ENCODE data around the gene DLG5.

The DLG5 gene

DNA sequence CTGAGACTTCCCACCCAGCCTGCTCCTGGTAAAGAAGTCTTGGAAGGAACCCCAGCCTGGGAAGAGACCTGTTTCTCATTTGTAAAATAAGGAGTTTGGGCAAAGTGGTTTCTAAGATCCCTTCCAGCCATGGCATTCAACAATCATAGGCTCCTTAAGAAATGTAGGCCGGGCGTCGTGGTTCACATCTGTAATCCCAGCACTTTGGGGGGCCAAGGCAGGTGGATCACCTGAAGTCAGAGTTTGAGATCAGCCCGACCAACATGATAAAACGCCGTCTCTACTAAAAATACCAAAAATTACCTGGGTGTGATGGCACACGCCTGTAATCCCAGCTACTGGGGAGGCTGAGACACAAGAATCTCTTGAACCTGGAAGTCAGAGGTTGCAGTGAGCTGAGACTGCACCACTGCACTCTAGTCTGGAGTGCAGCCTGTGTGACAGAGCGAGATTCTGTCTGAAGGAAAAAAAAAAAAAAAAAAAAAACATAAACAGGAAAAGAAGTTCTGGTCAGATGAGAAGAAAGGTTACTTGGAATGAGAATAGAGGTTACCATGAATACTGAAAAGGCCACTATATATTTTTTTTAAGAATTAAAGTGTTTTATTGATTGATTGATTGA lies 15.9 kb downstream of the DLG5 start:
- DNase-seq, result no peak

DNA sequence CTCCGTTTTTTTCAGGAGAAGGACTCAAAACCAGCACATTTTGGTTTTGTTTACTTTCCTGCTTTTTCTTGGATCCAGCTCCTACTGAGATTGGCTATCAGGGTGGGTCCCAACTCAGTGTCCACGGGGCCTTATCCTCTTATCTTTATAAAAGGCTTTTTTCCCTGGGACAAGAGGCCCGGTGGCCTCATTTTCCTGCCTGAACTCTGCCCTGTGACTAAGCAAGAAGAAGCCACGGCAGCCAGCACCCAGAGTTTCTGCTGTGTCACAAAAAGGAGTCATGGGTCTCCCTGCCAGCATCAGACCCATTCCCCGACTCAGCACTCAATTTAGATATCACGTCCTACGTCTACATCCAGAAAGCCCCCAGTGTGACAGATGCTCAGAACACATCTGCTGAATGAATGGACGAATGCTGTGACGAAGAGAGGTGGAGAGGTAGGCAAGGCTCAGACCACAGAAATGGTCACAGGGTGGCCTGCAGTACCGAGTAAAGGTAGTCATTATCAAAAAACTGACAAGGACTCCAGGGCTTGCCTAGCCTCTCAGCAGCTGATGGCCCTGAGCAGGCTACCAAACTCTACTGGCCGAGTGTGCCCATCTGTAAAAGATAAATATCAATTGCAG lies 16.7 kb downstream of the DLG5 start:
- DNase-seq, result no peak

DNA sequence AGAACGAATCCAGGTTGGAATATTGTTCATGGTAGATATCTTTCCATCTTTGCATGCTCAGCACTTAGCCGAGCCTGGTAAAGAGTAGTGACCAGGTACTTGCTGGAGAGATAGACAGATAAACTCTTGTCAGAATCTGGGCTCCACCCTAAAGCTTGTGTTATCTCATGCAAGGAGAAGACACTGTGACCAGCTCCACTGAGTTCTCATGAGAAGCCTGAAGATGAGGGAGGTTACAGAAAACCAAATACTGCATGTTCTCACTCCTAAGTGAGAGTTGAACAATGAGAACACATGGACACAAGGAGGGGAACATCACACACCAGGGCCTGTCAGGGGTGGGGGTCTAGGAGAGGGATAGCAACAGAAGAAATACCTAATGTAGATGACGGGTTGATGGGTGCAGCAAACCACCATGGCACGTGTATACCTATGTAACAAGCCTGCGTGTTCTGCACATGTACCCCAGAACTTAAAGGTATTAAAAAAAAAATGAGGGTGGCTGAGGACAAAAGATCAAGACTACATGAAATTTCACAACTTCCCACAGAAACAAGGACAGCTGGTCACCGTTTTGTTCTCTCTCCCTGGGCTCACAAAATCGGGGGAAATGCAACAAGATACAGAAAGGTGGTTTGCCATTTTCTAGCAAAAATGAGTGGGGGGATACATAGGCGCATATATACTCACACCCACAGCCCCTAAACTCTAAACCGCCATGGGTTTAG lies 17.4 kb downstream of the DLG5 start:
- DNase-seq, result no peak

DNA sequence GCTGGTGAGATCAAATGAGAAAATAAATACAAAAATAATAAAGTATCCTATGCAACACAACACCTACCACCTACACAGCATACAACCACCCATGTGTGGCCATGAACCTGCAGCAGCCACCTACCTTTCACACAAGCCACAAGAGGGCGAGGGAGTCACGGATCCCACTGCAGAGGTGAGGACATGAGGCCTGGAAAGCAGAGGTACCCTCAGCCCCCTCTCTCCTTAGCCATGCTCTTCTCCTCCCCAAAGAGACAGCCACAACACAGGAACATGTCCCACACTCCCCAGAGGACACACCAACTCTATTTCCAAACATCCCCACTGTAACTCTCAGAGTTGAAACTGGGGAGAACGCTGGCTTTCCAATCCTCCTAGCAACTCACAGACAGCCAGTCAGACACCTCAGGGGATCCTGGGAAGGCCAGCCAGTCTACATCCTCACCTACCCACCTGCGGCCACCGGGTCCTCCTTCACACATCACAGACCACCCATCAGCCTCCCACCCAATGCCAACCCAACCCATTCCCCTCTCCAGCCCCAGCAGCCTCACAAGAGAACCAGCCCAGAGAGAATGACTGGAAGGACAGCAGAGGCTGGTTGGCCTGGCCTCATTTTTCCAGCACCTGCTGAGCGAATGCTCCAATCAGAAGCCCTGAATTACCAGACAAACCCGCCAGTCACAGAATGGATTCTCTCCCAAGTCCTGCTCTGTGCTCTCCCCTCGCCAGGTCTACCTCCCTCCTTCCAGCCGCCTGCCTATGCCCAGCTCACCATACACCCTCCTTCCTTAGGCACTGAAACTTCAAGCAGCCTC lies 18.4 kb downstream of the DLG5 start:
- no peak for DNase-seq

DNA sequence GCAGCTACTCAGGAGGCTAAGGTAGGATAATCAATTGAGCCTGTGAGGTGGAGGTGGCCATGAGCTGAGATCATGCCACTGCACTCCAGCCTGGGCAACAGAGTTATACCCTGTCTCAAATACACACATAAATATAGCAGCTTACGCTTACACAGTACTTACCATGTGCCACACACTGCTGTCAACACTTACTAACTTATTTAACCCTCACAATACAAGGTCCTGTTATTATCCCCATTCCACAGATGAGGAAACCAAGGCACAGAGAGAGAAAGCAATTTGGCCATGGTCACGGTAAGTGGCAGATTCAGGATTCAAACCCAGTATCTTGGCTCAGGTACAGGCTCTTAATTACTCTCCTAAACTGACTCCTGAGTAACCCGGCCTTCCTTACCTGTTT lies 19.1 kb downstream of the DLG5 start:
- DNase-seq, result no peak

DNA sequence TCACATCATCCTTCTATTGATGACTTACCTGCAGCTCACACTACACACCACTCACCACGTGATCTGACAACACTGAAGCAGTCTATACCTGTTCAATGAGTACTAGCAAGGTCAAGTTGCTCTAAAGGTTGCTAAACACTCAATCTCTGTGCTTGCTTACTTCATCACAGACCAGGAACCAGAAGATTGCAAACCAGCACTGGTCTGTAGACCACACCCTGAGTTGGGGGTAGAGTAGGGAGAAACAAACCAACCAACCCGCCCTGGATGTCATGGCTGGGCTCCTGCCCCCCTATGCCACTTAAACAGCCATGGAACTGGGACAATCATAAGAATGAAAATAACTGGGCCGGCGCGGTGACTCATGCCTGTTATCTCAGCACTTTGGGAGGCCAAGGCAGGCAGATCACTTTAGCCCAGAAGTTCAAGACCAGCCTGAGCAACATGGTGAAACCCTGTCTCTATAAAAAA lies 19.6 kb downstream of the DLG5 start:
- DNase-seq, result no peak

DNA sequence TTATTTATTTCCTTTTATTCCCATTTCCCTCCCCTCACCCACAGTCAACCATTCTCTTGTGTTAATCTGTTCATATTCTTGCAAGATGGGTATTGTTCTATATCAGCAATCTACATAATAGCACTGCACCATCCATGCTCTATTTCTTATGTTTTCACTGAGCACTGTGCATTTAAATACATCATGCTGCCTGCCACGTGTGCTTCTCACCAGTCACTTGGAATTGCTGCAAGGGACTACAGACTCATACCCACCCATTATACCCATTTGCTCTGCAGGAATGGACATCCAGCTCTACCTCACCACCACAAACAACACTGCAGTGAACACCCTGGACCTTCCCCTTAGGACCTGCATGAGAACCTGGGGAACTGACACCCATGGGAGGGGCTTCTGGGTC lies 20.8 kb downstream of the DLG5 start:
- DNase-seq, result no peak

DNA sequence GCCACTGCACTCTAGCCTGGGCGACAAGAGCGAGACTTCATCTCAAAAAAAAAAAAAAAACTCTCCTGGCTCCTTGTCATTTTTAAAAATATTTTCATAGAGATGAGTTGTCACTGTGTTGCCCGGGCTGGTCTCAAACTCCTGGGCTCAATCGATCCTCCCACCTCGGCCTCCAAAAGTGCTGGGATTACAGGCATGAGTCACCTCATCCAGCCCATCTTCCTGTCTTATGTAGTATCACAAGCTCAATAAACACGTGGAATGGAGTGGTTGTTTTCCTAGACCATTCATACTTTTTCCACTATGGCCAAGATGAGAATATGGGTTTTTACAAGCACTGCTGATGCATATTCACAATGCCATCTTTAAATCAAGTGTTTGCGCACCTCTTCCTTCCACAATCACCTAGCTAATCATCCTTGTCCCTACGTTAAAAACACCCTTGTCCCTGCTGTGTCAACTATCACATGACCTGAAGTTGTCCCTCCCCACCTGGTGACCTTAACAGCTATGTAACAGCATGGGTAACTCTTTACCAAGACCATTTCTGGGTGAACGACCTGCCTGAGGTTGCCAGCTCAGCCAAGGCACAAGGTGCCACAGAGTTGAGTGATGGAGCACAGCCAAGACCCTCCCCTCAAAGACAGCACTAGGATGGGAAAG lies 21.3 kb downstream of the DLG5 start:
- DNase-seq, result no peak

DNA sequence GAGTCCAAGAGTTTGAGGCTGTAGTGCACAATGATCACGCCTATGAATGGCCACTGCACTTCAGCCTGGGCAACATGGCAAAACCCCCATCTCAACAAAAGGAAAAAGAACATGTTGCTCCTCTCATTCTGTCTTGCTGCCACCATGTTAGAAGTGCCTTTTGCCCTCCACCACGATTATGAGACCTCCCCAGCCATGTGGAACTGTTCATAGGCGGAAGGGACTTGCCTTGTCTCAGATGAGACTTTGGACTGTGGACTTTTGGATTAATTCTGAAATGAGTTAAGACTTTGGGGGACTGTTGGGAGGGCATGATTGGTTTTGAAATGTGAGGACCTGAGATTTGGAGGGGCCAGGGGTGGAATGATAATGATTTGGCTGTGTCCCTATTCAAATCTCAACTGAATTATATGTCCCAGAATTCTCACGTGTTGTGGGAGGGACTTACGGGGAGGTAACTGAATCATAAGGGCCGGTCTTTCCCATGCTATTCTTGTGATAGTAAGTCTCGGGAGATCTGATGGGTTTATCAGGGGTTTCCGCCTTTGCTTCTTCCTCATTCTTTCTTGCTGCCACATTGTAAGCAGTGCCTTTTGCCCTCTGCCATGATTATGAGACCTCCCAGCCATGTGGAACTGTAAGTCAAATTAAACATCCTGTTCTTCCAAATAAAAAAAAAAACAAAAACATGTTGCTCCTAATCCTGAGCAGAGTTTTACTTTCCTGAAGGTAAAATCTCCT lies 22.3 kb downstream of the DLG5 start:
- DNase-seq, result no peak

DNA sequence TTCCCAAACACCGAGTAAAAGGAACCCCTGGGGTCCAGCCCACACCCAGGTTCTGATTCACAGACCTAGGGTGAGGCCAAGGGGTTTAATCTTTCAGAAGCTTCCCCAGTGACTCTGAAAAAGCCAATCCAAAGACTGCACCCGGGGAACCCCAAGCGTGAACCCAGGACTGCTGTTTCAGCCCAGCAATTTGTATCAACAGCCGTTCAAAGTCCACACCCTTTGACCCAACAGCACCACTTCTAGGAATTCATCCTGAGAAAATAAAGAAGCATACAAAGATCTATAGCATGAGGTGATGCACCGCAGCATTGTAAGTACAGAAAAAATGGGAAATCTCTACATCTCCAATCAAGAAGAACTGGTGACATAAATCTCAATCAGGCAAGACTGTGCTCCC lies 24.4 kb downstream of the DLG5 start:
- no peak for DNase-seq

DNA sequence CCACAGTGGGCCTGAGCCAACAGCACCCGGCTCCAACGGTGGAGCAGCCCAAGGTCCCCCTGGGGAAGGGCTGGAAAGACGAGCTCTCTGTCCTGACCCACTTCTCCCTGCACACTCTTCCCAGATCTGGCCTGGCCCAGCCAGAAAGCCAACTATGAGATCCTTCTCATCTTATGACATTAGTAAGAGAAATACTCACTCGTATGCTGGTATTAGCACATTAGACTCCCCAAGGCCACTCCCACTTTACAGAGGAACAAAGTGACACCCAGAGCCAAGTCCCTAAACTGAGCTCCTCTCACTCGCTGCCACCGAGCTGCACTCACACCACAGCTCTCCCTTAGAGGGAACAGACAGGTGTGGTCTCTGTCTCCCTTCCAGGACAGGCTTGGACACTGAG lies 24.8 kb downstream of the DLG5 start:
- no peak for DNase-seq

DNA sequence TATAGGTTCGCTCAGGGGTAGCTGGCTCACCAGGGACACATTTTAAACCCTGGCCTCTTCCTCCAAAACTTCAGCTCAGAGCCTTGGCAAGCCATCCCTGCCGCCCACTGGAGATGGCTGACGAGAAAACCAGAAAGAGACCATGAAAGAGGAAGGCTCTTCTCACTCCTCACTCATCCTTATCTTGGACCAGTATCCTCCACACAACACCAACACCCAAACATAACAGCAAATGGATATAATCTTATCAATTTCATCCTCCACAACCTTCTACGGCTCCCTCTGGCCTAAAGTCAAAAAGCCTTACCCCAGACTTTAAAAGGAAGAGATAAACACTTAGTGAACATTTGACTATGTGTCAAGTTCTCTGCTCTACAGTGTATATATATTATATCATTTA lies 26.9 kb downstream of the DLG5 start:
- no peak for DNase-seq

DNA sequence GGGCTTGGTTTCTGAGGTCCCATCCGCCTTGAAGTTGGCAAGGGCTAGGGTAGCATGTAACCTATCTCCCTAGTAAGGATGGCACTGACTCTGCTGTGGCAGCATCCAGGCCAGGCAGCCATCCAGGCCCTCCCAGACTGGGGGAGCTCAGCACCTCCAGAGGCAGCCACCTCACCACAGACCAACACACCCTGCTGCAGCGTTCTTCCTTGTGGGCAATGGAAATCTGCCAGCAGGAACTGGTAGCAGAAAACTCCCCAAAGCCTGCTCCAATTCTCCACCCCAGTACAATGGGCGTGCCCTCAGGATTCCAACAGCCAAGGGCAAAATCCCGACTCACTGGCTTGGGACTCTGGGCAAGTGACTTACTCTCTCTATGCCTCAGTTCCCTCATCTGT lies 27.5 kb downstream of the DLG5 start:
- no peak for DNase-seq

DNA sequence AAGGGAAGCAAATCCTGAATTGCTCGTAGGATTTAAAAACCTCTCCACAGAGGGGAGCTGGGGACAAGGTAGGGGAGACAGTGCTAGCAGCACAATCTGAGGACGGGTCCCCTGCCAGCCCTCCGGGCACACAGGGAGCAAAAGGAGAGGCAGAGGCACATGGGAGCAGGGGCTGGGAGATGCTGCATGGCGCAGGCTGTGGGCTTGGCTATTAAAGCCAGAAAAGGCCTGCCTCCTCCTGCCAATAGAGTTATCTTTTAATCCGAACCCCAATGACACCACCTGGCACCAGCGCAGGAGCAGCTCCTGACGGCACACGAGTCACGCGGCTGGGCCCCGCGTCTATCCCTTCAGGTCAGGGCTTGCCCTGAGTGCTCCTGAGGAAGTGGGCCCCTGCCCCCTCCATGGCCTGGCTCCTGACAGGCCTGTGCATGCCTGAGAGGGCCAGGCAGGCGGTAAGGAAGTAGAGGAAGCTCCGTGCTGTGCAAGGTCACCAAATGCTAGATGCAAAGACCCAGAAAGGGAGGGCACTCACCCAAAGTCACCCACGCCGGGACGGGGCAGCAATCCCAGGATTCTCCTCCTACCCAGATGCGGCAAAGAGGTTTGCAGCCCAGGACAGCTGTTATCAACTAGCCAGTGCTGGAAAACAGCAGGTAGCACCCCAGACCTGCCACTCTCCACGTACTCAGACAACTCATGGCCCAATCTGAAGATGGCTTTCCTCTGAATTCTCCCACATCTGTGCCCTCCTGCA lies 28.1 kb downstream of the DLG5 start:
- DNase-seq, result no peak

DNA sequence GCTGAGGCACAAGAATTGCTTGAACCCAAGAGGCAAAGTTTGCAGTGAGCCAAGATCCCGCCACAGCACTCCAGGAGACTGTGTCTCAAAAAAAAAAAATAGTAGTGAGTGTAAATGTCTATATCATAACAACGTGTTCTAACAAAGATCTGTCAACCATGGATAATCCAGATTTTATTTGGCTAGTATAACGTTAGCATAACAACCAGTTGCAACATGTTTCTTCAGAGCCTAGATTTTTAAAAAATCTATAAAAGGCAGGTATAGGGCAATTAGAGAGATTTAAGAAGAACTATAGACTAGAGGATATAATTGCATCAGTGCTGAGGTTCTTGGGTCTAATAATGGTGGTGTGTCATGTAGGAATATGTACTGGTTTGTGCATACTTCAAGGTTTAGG lies 30.5 kb downstream of the DLG5 start:
- DNase-seq, result no peak

DNA sequence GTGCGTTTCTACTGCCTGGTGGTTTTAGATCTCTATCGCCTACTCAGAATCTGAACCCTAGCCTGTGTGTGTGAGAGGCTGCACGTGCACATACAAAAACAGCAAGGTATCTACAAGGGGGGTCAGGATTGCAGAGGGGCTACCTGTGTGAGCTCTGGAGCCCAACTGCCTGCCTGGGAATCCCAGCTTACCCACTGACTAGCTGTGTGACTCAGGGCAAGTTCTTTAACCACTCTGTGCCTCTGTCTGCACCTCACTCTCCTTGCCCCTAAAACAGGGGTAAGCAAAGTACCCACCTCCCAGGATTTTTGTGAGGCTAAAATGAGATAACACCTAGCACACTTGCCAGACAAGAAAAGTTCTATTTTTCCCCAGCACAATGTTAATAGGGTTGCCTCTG lies 32.5 kb downstream of the DLG5 start:
- no peak for DNase-seq

DNA sequence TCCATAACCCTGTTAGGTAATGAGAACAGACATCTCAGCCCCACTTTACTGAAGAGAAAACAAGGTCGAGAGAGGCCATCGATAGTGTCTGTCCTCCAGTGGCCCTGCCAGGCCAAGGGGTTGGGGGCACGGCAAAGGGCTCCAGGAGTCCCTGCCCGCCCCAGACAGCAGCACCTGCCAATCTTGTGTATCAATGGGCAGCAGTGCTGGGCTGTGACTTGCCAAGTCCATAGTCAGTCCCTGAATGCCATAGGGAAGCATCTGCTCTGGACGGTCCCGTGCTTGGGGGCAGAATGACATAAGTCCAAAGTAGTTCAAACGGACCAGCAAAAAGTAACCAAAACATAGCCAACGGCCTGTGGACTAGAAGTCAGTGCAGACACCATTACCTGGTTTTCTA lies 33.2 kb downstream of the DLG5 start:
- DNase-seq, result no peak

DNA sequence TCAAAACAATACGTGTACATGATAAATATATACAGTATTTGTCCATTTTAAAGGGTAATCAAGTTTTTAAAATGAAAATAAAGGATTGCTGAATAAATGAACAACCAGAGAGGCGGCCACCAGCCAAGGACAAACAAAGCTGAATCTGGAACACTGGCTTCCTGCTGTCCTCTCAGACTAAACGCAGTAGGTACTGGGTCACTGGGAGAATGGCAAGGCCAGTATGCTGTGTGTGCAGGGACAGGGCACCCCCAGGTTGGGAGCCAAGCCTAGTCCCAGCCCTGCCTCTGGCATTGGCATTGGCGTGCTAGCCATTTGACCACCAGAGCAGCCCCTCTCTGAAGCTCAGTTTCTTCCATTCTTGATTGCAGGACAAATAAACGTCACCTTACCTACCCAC lies 33.8 kb downstream of the DLG5 start:
- DNase-seq, result no peak

DNA sequence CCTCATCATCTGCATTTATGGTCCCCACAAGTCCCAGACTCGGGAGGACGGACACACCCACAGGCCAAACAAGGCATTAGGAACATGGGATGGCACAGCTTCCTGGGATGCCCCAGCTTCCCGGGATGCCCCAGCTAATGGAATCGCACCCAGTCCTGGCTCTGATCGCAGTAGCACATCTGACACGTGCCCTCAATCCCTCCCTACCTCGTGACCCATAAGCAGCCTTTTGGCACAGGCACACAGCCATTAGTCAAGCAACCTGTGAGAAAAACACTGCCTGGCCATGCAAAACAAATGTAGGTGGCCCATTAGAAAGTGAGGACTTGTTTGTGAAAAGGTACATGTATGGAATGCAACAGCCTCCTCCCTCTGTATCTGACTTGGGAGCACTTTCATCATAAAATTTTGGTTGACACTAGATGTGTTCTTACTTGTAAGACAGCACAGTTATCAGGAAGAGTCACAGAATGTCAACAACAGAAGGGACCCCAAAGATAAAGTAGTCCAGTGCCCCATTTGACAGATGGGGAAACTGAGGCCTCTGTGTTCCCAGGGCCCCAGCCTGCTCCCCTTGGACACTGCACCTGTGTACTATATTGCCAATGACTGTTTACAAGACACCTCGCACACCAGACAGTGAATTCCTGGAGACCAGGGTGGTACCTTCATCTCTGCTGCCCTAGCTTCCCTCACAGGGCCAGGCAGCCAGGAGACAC lies 34.4 kb downstream of the DLG5 start:
- DNase-seq, result no peak

DNA sequence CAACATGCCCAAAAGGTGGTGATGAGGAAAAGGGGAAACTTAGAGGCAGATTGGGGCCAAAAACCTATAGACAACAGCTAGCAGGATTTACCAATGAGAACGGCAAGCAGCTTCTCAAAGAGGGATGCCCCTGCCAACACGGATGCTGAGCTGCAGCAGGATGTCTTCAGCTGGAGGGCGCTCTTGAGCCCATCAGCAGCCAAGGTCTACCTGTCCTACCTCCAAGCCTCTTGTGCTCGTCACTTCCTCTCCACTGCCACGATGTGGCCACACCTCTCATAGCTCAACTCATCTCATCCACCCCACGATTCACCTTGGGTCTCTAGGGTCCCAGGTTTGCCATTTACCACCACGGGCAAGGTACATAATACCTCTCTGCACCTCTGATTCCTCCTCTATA lies 36.5 kb downstream of the DLG5 start:
- DNase-seq, result no peak

All from T-helper 1 cell (primary cell).